Ishikawa (cell line): ENCODE measurements around the gene SIRT2.

Experiments
- CEBPB ChIP-seq: IDR thresholded peaks from 2 replicates; pipeline ENCODE4 v1.6.1; 2012
- CREB1 ChIP-seq: IDR thresholded peaks from 2 replicates; pipeline ENCODE4 v1.6.1; 2012; ENCODE audit warnings: low read depth
- EGR1 ChIP-seq: IDR thresholded peaks from 2 replicates; pipeline ENCODE4 v1.6.1; 2012
- EP300 ChIP-seq: IDR thresholded peaks from 2 replicates; pipeline ENCODE4 v1.6.1; 2012; ENCODE audit warnings: borderline replicate concordance
- FOXM1 ChIP-seq: IDR thresholded peaks from 2 replicates; pipeline ENCODE4 v1.6.1; 2012; ENCODE audit warnings: low read depth, borderline replicate concordance
- NFIC ChIP-seq: IDR thresholded peaks from 2 replicates; pipeline ENCODE4 v1.6.1; 2012
- RAD21 ChIP-seq: IDR thresholded peaks from 2 replicates; pipeline ENCODE4 v1.6.1; 2012; ENCODE audit warnings: low read depth
- TAF1 ChIP-seq: IDR thresholded peaks from 2 replicates; pipeline ENCODE4 v1.6.1; 2012; ENCODE audit warnings: low read depth, mild to moderate bottlenecking
- TCF12 ChIP-seq: IDR thresholded peaks from 2 replicates; pipeline ENCODE4 v1.6.1; 2012; ENCODE audit warnings: low read depth
- TEAD4 ChIP-seq: IDR thresholded peaks from 2 replicates; pipeline ENCODE4 v1.6.1; 2012
- YY1 ChIP-seq: IDR thresholded peaks from 2 replicates; pipeline ENCODE4 v1.6.1; 2012; ENCODE audit warnings: low read depth
- ZBTB7A ChIP-seq: IDR thresholded peaks from 2 replicates; pipeline ENCODE4 v1.6.1; 2012; ENCODE audit warnings: low read depth
- TF ChIP-seq, protein P1 (sequence below): IDR thresholded peaks from 2 replicates; pipeline ENCODE4 v1.6.1; 2012; ENCODE audit warnings: low read depth, mild to moderate bottlenecking
- TF ChIP-seq, protein P2 (sequence below): IDR thresholded peaks from 2 replicates; pipeline ENCODE4 v1.6.1; 2012
- TF ChIP-seq, protein P3 (sequence below): IDR thresholded peaks from 2 replicates; pipeline ENCODE4 v1.6.1; 2012

Gene SIRT2

DNA sequence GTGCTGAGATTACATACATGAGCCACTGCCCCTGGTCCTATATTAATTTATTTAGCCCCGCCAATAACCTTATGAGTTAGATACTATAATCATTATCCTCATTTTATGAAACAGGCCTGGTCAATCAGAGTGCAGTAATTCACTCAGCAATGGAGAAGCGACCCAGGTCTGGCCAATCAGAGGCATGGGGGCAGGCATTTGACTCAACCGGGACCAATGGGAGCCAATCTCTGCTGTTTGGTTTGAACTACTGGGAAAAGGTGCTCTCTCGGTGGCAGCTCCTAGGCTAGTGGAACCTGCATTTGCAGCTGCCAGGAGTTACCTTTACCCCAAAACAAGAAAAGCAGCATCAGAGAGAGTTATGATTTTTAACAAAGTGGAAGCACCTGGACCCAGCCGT is 6.6 kb downstream of the SIRT2 start:
- TF ChIP-seq, protein P1, sequence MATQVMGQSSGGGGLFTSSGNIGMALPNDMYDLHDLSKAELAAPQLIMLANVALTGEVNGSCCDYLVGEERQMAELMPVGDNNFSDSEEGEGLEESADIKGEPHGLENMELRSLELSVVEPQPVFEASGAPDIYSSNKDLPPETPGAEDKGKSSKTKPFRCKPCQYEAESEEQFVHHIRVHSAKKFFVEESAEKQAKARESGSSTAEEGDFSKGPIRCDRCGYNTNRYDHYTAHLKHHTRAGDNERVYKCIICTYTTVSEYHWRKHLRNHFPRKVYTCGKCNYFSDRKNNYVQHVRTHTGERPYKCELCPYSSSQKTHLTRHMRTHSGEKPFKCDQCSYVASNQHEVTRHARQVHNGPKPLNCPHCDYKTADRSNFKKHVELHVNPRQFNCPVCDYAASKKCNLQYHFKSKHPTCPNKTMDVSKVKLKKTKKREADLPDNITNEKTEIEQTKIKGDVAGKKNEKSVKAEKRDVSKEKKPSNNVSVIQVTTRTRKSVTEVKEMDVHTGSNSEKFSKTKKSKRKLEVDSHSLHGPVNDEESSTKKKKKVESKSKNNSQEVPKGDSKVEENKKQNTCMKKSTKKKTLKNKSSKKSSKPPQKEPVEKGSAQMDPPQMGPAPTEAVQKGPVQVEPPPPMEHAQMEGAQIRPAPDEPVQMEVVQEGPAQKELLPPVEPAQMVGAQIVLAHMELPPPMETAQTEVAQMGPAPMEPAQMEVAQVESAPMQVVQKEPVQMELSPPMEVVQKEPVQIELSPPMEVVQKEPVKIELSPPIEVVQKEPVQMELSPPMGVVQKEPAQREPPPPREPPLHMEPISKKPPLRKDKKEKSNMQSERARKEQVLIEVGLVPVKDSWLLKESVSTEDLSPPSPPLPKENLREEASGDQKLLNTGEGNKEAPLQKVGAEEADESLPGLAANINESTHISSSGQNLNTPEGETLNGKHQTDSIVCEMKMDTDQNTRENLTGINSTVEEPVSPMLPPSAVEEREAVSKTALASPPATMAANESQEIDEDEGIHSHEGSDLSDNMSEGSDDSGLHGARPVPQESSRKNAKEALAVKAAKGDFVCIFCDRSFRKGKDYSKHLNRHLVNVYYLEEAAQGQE, result no peak
- no peak for TF ChIP-seq FOXM1
- no peak for TF ChIP-seq TCF12
- no peak for TF ChIP-seq NFIC
- TF ChIP-seq, protein P2, sequence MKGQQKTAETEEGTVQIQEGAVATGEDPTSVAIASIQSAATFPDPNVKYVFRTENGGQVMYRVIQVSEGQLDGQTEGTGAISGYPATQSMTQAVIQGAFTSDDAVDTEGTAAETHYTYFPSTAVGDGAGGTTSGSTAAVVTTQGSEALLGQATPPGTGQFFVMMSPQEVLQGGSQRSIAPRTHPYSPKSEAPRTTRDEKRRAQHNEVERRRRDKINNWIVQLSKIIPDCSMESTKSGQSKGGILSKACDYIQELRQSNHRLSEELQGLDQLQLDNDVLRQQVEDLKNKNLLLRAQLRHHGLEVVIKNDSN, result no peak
- TF ChIP-seq, protein P3, sequence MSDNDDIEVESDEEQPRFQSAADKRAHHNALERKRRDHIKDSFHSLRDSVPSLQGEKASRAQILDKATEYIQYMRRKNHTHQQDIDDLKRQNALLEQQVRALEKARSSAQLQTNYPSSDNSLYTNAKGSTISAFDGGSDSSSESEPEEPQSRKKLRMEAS, result no peak
- no peak for TF ChIP-seq TAF1
- no peak for TF ChIP-seq EP300
- TF ChIP-seq YY1, result no peak
- no peak for TF ChIP-seq ZBTB7A
- TF ChIP-seq EGR1, result no peak
- no peak for TF ChIP-seq CEBPB
- TF ChIP-seq TEAD4, result no peak
- no peak for TF ChIP-seq RAD21
- TF ChIP-seq CREB1, result no peak

DNA sequence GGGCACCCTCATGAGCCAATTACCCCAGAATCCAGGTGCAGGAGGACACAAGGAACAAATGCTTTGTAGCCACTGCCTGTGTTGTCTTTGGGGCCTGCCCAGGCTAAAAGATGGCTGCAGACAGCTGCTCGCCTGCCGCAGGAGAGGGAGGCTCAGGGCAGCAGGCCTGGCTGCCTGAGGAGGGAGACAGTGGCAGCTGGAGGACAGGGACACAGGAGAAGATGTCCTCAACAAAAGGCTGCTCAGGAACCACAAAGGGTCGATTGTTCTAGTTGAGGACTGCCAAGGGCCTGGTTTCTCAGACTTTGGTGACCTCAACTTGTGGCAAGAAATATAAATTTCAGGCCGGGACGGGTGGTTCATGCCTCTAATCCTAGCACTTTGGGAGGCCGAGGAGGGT is 7.6 kb downstream of the SIRT2 start:
- TF ChIP-seq ZBTB7A, result no peak
- TF ChIP-seq NFIC, result no peak
- TF ChIP-seq, protein P3, result no peak
- TF ChIP-seq RAD21, result no peak
- TF ChIP-seq, protein P1, result no peak
- TF ChIP-seq EP300, result no peak
- TF ChIP-seq, protein P2, result no peak
- no peak for TF ChIP-seq FOXM1
- TF ChIP-seq YY1, result no peak

DNA sequence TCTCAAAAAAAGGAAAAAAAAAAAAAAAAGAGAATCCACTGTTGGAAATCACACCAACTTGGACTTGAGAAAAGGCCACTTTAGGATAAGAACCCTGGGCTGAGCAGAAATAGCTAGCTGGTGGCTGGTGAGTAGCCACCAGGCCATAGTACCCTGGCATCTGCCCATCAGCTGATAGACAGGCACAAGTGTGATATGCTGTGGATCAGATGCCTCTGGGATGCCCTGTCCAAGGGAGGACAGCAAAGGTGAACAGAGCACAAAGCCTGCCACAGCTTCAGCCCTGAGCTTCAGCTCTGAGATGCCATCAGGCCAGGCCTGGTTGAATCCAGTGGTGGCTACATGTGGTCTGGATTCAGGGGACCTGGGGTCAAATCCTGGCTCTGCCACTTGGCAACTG is 8.7 kb downstream of the SIRT2 start:
- TF ChIP-seq, protein P2, result no peak
- TF ChIP-seq ZBTB7A (no peak), TCF12 (no peak), CEBPB (no peak), YY1 (no peak), TAF1 (no peak), CREB1 (no peak), EGR1 (no peak), NFIC (no peak), EP300 (no peak), RAD21 (no peak), FOXM1 (no peak), TEAD4 (no peak)
- TF ChIP-seq, protein P3, result no peak
- TF ChIP-seq, protein P1, result no peak

DNA sequence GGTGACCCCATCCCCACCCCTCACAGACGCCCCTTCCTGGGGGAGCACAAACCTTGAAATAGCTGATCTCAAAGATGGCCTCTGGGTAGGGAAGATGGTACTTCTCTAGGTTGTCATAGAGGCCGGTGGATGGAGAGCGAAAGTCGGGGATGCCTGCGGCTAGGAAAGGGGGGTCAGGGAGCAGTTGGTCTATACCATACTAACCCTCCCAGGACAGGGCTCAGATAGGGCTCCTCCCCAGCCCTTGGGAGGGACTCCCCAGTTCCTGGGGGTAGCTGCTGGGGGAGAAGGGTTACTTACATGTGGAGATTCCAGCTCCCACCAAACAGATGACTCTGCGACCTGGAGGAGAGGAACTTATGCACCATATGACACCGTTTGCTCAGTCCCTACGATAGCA is 9.6 kb downstream of the SIRT2 start:
- no peak for TF ChIP-seq CEBPB
- no peak for TF ChIP-seq CREB1
- TF ChIP-seq FOXM1, result no peak
- TF ChIP-seq YY1, result no peak
- no peak for TF ChIP-seq EP300
- TF ChIP-seq, protein P3, result no peak
- no peak for TF ChIP-seq TAF1
- TF ChIP-seq NFIC, result no peak
